ENCODE measurements around the gene MYO3A. TPM values are rescaled to one million over a fixed set of nuclear protein-coding genes. Genes with fewer than 3 reads are reported as not detected.

MYO3A gene
- total and polyA plus RNA-seq, 2 of the 4 experiments (the other 2 are of a cell fraction), result not detected

- H3K79me1 ChIP-seq (ENCODE audit: low read depth in 1 of 2, low read length in 2 of 2), result no peaks in the 10 kb centered on the region
- no peaks in the 10 kb centered on the region for H3K4me1 ChIP-seq (ENCODE audit: control insufficient read depth, insufficient read depth, low read length)
- H2AK9ac ChIP-seq (replicated peaks; ENCODE audit: low read depth, low read length, poor library complexity), result no peak overlapping the region
- H3K36me3 ChIP-seq (ENCODE audit: control insufficient read depth, insufficient read depth, low read length), result no peaks in the 10 kb centered on the region
- dilution Hi-C loops (cut with HindIII; ENCODE audit: low sequenced_read_pairs, unreplicated experiment), result no loop called here
- H3K27ac ChIP-seq (ENCODE audit: insufficient read depth, low read length), result no peak overlapping the region
- ChIA-PET POLR2A (ENCODE audit: unreplicated experiment) (no interaction called here), CTCF (no interaction called here)
- H2AFZ ChIP-seq (replicated peaks; ENCODE audit: low read length, poor library complexity), result no peak overlapping the region
- no peak overlapping the region for H4K5ac ChIP-seq (ENCODE audit: low read depth, low read length)
- H3K4me3 ChIP-seq (ENCODE audit: insufficient read depth, low read depth, low read length), result no peak overlapping the region
- no peak overlapping the region for H4K91ac ChIP-seq (ENCODE audit: insufficient read depth, low read depth, low read length)
- no peak overlapping the region for H2BK5ac ChIP-seq (ENCODE audit: low read depth, low read length, poor library complexity, severe bottlenecking)
- ATAC-seq (ENCODE audit: low read depth) (no peak), DNase-seq (no peak)
- no peak overlapping the region for H3K9ac ChIP-seq (ENCODE audit: low read depth, low read length)
- H3K14ac ChIP-seq (replicated peaks; ENCODE audit: low read depth, low read length), result no peak overlapping the region
- H4K8ac ChIP-seq (ENCODE audit: low read depth in 2 of 2, low read length in 2 of 2), result no peak overlapping the region
- no peak overlapping the region for H2BK15ac ChIP-seq (ENCODE audit: low read depth, low read length)
- no TSS peak for BruUV-seq (replicated peaks)
- H2BK20ac ChIP-seq (ENCODE audit: low read depth, low read length), result no peak overlapping the region
- H2AK5ac ChIP-seq (ENCODE audit: low read depth, low read length), result no peak overlapping the region
- H3K23ac ChIP-seq (ENCODE audit: low read depth, low read length), result no peak overlapping the region
- H3K9me3 ChIP-seq (ENCODE audit: control insufficient read depth, insufficient read depth, low read length), result peaks cover 10% of the 10 kb centered on the region
- H3K56ac ChIP-seq (ENCODE audit: extremely low read depth, insufficient read depth, low read length), result no peak overlapping the region
- no peaks in the 10 kb centered on the region for H3K9me1 ChIP-seq (ENCODE audit: insufficient read depth, low read length)
- no peak overlapping the region for H3K4ac ChIP-seq (ENCODE audit: low read depth, low read length)
- no peak overlapping the region for H3K4me2 ChIP-seq (ENCODE audit: low read depth, low read length)
- no peak overlapping the region for H2BK120ac ChIP-seq (ENCODE audit: low read depth, low read length)
- in situ Hi-C loops (cut with MboI; ENCODE audit: low sequenced_read_pairs), result no loop called here
- no peak overlapping the region for H3K18ac ChIP-seq (ENCODE audit: low read depth, low read length)
- intact Hi-C loops (cut with micrococcal nuclease), result no loop called here
- no peak for TF ChIP-seq CTCF (conservative IDR thresholded peaks at IDR 0.05; ENCODE audit: low read depth, low read length)
- TF ChIP-seq MAFK (IDR thresholded peaks at IDR 0.05; ENCODE audit: low read depth, low read length), result no peak
- TF ChIP-seq SMC3 (IDR thresholded peaks at IDR 0.05; ENCODE audit: low read depth, low read length), result no peak
- TF ChIP-seq RCOR1 (IDR thresholded peaks at IDR 0.05; ENCODE audit: insufficient replicate concordance, low read length), result no peak
- TF ChIP-seq ELK1 (IDR thresholded peaks at IDR 0.05; ENCODE audit: borderline replicate concordance, low read depth, low read length), result no peak
- no peak for TF ChIP-seq CEBPB (IDR thresholded peaks at IDR 0.05; ENCODE audit: low read depth, low read length)
- no peak for TF ChIP-seq BHLHE40 (IDR thresholded peaks at IDR 0.05; ENCODE audit: low read depth, low read length)
- no peak for TF ChIP-seq POLR2A (IDR thresholded peaks at IDR 0.05; ENCODE audit: low read depth, low read length)
- TF ChIP-seq RAD21 (IDR thresholded peaks at IDR 0.05; ENCODE audit: low read length), result no peak
- TF ChIP-seq USF2 (IDR thresholded peaks at IDR 0.05; ENCODE audit: low read depth, low read length), result no peak
- no peak for TF ChIP-seq RFX5 (IDR thresholded peaks at IDR 0.05; ENCODE audit: low read depth, low read length)
- no peak for TF ChIP-seq NFE2L2 (IDR thresholded peaks at IDR 0.05; ENCODE audit: low read depth, low read length)
- TF ChIP-seq CHD1 (IDR thresholded peaks at IDR 0.05; ENCODE audit: low read depth, low read length), result no peak
- TF ChIP-seq MXI1 (IDR thresholded peaks at IDR 0.05; ENCODE audit: borderline replicate concordance, low read depth, low read length), result no peak
- no peak for TF ChIP-seq MAZ (IDR thresholded peaks at IDR 0.05; ENCODE audit: borderline replicate concordance, low read depth, low read length)
- TF ChIP-seq FOS (IDR thresholded peaks at IDR 0.05; ENCODE audit: low read depth, low read length), result no peak
- H3K27me3 ChIP-seq (ENCODE audit: control insufficient read depth, insufficient read depth, low read length), result no peaks in the 10 kb centered on the region
- WGBS, 2 experiments (ENCODE audit: extremely low coverage in 2 of 2, insufficient read length in 1 of 2), result no CpG with 5 or more reads among the region's 5 CpGs
- no peaks in the 10 kb centered on the region for H4K20me1 ChIP-seq (ENCODE audit: insufficient read depth, low read length)
These were observed 32.0 kb upstream of the MYO3A start for GRCh38 chr10:25902002-25902401.
